ENCODE data around the gene PXDN.

The PXDN gene

DNA sequence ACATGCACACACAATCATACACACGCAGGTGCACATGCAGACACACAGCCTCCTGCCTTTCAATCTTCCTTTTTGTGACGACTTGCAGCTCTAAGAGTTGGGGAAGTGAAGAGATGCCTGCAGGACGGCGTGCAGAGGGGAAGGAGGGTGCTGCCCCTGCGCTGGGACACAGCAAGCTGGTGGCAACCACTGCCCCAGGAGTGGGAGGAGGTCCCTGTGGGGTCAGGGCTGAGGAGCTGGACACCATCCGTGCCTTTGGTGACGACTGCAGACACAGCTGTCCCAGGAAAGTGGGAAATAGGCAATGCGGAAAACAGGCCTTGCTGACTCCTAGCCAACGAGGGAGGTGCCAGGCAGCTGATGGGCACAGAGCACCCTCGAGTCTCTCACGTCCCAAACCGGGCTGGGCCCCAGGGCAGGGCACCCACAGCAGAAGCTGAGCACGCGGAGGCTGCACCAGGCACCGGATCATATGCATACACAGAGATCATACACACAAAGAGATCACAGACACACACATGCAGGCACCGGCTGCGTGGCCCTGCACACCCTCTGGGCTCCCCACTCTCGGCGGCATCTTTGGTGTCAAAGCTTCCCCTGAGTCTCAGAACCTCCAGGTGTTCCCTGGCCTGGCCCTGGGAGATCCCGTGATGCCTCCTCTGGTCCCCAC is 146.1 kb downstream of the PXDN start:
- DNase-seq (ENCODE audit: low spot score), result no peak

DNA sequence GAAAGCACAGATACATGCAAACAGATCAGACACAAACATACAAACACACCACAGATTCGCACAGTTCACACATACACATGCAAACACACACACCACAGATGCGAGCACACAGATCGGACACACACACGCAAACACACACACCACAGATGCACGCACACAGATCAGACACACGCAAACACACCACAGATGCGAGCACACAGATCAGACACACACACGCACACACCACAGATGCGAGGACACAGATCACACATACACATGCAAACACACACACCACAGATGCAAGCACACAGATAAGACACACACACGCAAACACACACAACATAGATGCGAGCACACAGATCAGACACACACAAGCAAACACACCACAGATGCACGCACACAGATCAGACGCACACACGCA is 149.0 kb downstream of the PXDN start:
- DNase-seq (ENCODE audit: low spot score), result no peak

- no peak for DNase-seq (ENCODE audit: low spot score)
Observed at GRCh38 chr2:1594373-1595171, 149.7 kb downstream of the PXDN start.

DNA sequence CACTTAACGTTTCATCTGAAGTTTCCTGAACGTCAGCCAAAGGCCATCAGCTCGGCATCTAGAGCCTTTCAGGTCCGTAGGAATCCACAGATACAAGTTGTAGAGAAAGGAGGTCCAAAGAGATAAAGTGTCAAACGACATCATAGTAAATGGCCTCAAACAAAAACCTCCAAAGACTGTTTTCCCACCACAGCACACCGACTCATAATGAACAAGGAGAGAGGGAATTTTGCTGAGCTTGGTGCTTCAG is 150.3 kb downstream of the PXDN start:
- no peak for DNase-seq (ENCODE audit: low spot score)

- DNase-seq (ENCODE audit: low spot score), result peak; percentile 67
Observed at GRCh38 chr2:1593371-1594122, 150.8 kb downstream of the PXDN start.

DNA sequence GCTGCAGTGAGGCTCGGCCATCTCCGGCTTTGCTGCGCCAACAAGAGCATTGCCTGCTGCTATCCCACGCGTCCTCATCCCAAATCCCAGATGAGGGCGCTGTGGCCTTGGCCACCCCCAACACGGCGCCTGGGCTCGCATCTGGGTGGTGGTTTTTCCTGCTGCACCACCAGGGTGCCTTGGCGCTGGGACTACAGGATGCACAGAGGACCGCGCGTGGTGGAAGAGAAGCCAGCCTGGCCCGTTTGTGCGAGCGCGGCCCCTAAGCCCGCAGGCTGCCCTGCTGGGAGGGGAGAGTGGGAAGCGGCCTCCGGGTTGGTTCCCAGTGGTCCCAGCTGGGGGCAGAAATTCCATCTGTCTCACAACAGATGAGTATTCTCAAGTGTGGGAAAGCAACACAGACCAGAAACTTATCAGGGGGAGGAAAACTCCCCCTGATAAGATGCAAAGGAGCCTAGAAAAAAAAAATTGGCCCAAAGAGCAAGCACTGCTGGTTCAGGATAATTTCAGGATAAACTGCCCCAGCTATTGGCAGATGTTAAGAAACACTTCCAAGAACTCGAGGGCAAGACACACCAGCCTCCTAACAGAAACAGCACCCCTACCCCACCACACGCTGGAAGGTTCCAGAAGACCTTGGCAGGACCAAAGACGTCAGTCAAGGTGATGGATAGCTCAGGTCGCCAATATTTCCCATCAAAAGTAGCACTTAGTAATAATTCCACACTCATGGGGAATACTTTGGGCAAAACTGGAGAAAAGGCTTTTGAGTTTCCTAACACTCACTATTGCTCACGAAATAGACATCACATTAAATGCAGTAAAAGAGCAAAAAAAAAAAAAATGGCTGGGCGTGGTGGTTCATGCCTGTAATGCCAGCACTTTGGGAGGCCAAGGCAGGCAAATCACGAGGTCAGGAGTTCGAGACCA is 152.1 kb downstream of the PXDN start:
- no peak for DNase-seq (ENCODE audit: low spot score)

GRCh38 chr2:1591461-1591770 is 152.9 kb downstream of the PXDN start:
- DNase-seq (ENCODE audit: low spot score), result no peak

- no peak for DNase-seq (ENCODE audit: low spot score)
Observed at GRCh38 chr2:1590596-1591460, 153.5 kb downstream of the PXDN start.

- DNase-seq (ENCODE audit: low spot score), result no peak
Observed at GRCh38 chr2:1588978-1589621, 155.2 kb downstream of the PXDN start.

- no peak for DNase-seq (ENCODE audit: low spot score)
Observed at GRCh38 chr2:1588051-1588977, 156.0 kb downstream of the PXDN start.

DNA sequence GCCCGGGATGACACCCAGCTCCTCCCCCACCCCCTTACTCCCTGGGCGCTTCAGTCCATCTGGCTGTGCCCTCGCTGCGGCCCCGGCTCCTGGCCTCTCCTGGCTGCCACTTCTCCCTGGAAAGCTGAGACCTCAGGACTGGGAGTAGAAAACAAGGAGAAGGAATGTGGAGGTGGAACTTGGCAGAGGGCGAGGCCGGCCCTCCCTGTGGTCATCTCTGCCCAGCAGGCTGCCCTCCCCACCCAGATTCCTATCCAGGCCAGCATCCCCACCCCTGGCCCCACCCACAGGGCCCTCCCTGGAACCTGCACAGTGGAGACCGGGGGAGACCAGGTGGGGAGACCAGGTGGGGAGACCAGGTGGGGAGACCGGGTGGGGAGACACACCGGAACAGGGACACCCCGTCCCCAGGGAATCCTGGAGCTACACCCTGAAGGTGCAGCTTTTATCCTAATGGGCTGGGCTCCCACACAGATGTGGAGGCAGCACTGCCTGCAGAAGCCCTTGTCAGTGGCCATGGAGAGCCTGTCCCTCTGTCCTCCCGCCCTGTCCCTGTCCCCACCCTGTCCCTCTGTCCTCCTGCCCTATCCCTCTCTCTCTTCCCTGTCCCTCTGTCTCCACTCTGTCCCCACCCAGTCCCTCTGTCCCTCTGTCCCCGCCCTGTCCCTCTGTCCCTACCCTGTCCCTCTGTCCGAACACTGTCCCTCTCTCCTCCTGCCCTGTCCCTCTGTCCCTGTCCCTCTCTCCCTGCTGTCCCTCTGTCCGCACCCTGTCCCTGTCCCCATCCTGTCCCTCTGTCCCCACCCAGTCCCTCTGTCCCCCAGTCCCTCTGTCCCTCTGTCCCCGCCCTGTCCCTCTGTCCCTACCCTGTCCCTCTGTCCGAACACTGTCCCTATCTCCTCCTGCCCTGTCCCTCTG is 157.1 kb downstream of the PXDN start:
- DNase-seq (ENCODE audit: low spot score), result peak; percentile 65

- no peak for DNase-seq (ENCODE audit: low spot score)
Observed at GRCh38 chr2:1586251-1586922, 157.9 kb downstream of the PXDN start.

DNA sequence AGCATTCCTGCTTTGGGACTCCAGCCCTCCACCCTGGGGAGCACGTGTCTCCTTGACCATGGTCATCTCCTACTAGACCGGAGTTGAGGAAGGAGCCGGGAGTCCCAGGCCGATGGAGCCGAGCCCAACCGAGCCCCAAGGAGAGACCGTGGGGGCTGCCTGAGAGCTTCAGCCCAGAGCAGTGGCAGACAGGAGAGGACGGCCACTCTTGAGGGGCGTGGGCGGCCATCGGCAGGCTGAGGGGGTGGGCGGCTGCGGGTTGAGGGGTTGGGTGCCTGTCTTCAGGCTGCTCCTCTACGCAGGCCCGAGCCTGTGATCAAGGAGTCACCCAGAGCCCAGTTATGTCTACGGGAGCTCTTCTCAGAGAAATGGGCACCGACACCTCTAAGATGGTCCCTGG is 158.7 kb downstream of the PXDN start:
- no peak for DNase-seq (ENCODE audit: low spot score)

DNA sequence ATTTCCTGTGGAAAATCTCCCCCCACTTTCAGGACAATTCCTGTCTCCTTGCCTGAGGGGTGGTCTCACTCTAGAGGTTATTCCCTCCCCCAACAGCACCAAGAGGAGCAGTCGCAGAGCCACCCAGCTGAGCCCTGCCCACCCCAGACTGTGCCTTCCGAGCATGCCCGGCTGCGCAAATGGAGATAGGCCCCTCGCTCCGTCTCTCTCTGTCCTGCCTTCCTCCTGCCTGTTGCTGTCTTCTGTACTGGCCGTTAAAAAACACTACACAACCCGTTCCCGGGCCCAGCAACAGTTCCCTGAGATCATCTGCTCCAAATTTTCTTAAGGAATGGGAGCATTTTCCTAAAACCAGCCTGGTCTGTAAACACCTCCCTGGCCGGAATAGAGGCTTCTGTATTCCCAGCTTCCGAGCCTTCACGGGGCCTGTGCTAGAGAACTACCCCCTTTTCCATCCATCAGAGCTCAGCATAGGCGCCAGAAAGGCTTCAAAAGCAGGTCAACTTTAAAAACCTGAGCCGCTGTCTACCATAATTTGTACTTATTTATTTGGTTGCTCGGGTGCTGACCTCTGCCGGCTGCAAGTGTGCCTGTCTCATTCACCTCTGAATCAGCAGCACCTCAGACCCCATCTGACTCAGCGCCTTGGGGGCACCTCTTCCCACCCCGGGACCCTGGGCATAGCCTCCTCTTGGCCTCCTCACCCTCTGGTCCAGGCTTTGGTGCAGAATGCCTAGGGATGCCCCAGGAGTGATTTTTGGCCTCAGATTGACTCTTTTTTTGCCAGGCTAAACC is 159.4 kb downstream of the PXDN start:
- no peak for DNase-seq (ENCODE audit: low spot score)

- DNase-seq (ENCODE audit: low spot score), result no peak
Observed at GRCh38 chr2:1584051-1584531, 160.2 kb downstream of the PXDN start.

DNA sequence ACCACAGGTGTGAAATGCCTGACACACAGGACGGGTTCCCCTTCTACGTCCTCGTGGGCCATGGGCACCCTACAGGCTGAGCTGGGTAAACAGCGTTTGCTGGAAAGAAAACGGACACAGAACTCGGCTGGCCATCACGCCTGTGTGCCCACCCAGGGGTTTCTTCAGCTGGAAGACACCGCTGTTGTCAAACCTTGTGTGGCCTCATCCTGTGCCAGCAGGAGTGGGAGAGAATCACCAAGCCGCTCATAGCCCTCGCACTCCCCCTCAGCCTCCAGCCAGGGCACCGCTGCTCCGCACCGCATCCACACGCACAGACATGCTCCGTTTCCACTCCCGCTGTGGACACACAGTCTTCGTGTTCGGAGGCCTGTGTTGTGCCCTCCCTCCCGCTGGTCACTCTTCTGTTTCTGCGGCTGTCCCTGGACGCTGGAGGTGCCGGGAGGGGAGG is 161.4 kb downstream of the PXDN start:
- no peak for DNase-seq (ENCODE audit: low spot score)

Measured in LoVo (cell line).